Loucy (cell line): Measurements from ENCODE around the gene CACNA1D.

Experiments used
- H2AFZ ChIP-seq: fragments of 200-600 bp; sonication (generic); 2 replicates; pipeline ENCODE4 v1.6.0; 2016; ENCODE audit warnings: antibody characterized with exemption, mild to moderate bottlenecking, low read length, moderate library complexity
- H3F3A ChIP-seq: fragments of 200-600 bp; 2 replicates; pipeline ENCODE4 v1.6.0; 2016; ENCODE audit warnings: antibody characterized with exemption, low read depth, mild to moderate bottlenecking
- H3K27me3 ChIP-seq: fragments of 200-600 bp; sonication (generic); 2 replicates; pipeline ENCODE4 v1.6.1; 2014; ENCODE audit warnings: low read length, mild to moderate bottlenecking; ENCODE audit not compliant: insufficient read depth, poor library complexity, severe bottlenecking
- H3K36me3 ChIP-seq: fragments of 200-600 bp; sonication (generic); 2 replicates; pipeline ENCODE4 v1.6.1; 2016; ENCODE audit warnings: low read length; ENCODE audit not compliant: insufficient read depth
- H3K4me1 ChIP-seq: fragments of 200-600 bp; sonication (generic); 2 replicates; pipeline ENCODE4 v1.5.1; 2014; ENCODE audit warnings: low read length, mild to moderate bottlenecking; ENCODE audit not compliant: insufficient read depth, poor library complexity, severe bottlenecking
- H3K4me2 ChIP-seq: fragments of 200-600 bp; sonication (generic); 2 replicates; pipeline ENCODE4 v1.6.0; 2014; ENCODE audit warnings: antibody characterized with exemption, low read length, low read depth, mild to moderate bottlenecking; ENCODE audit not compliant: poor library complexity, severe bottlenecking
- H3K4me3 ChIP-seq: fragments of 200-600 bp; sonication (generic); 2 replicates; pipeline ENCODE4 v1.5.1; 2014; ENCODE audit warnings: low read length, mild to moderate bottlenecking, mixed read lengths; ENCODE audit not compliant: poor library complexity, severe bottlenecking
- H3K79me2 ChIP-seq: fragments of 200-600 bp; sonication (generic); 2 replicates; pipeline ENCODE4 v1.6.1; 2014; ENCODE audit warnings: low read length; ENCODE audit not compliant: insufficient read depth
- H3K9ac ChIP-seq: fragments of 200-600 bp; sonication (generic); 2 replicates; pipeline ENCODE4 v1.6.0; 2014; ENCODE audit warnings: mild to moderate bottlenecking, low read depth, low read length, moderate library complexity; ENCODE audit not compliant: poor library complexity, severe bottlenecking
- H3K9me2 ChIP-seq: fragments of 200-600 bp; sonication (generic); replicated peaks from 2 replicates; pipeline ENCODE4 v1.6.1; 2016; ENCODE audit warnings: low read depth, low read length, mixed read lengths
- H3K9me3 ChIP-seq: fragments of 200-600 bp; sonication (generic); 2 replicates; pipeline ENCODE4 v1.6.1; 2014; ENCODE audit warnings: mild to moderate bottlenecking, antibody characterized with exemption, low read length, low read depth; ENCODE audit not compliant: insufficient read depth
- H4K20me1 ChIP-seq: fragments of 200-600 bp; sonication (generic); 2 replicates; pipeline ENCODE4 v1.6.0; 2014; ENCODE audit warnings: antibody characterized with exemption, low read length, mild to moderate bottlenecking; ENCODE audit not compliant: insufficient read depth, poor library complexity, severe bottlenecking
- EZH2phosphoT487 ChIP-seq: fragments of 200-600 bp; IDR thresholded peaks from 2 replicates; pipeline ENCODE4 v1.6.1; 2018; ENCODE audit warnings: antibody characterized with exemption, mild to moderate bottlenecking, moderate library complexity, borderline replicate concordance
- TF ChIP-seq, protein P1 (sequence below): fragments of 200-600 bp; sonication (generic); conservative IDR thresholded peaks from 2 replicates; pipeline ENCODE4 v1.5.1; 2014; ENCODE audit warnings: mild to moderate bottlenecking, antibody characterized with exemption, low read length

Gene CACNA1D

DNA sequence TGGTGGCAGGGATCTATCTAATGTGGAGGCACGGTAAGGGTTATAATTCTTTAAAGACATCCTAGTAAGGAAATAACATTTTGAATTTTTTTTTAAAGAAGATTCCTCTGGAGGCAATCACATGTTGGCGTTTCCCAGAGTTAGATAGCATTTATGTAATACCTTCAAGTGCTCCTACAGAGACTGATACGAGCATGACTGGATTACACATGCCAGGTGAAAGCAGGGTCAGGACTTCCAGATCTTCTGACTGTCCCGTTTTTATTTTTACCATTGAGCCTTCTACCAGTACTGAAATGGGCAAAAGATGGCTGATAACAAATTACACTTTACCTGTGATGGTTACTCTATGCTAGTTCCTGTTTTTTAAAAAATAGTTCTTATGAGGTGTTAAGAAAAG is 365.8 kb downstream of the CACNA1D start:
- H2AFZ ChIP-seq, result no peak overlapping the region
- TF ChIP-seq EZH2phosphoT487, result no peak
- TF ChIP-seq, protein P1, sequence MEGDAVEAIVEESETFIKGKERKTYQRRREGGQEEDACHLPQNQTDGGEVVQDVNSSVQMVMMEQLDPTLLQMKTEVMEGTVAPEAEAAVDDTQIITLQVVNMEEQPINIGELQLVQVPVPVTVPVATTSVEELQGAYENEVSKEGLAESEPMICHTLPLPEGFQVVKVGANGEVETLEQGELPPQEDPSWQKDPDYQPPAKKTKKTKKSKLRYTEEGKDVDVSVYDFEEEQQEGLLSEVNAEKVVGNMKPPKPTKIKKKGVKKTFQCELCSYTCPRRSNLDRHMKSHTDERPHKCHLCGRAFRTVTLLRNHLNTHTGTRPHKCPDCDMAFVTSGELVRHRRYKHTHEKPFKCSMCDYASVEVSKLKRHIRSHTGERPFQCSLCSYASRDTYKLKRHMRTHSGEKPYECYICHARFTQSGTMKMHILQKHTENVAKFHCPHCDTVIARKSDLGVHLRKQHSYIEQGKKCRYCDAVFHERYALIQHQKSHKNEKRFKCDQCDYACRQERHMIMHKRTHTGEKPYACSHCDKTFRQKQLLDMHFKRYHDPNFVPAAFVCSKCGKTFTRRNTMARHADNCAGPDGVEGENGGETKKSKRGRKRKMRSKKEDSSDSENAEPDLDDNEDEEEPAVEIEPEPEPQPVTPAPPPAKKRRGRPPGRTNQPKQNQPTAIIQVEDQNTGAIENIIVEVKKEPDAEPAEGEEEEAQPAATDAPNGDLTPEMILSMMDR, result no peak

GRCh38 chr3:53862241-53862640 is 367.8 kb downstream of the CACNA1D start:
- Histone ChIP-seq H2AFZ (no peak overlapping the region), H3K9me3 (no peaks in the 10 kb centered on the region), H3K4me3 (no peak overlapping the region), H3K9ac (no peak overlapping the region), H3K36me3 (peaks cover 13% of the 10 kb centered on the region; the same call in 1 of the 2 replicates), H3K27me3 (no peaks in the 10 kb centered on the region), H3F3A (no peaks in the 10 kb centered on the region), H3K4me2 (no peak overlapping the region), H3K4me1 (peaks cover 3% of the 10 kb centered on the region), H3K9me2 (no peaks in the 10 kb centered on the region), H3K79me2 (no peaks in the 10 kb centered on the region), H4K20me1 (no peaks in the 10 kb centered on the region)
- TF ChIP-seq EZH2phosphoT487, result no peak
- TF ChIP-seq, protein P1, result no peak

More for the DNA sequence above, 365.8 kb downstream of the CACNA1D start:
- Histone ChIP-seq H4K20me1 (no peaks in the 10 kb centered on the region), H3K9me2 (no peaks in the 10 kb centered on the region), H3K27me3 (no peaks in the 10 kb centered on the region), H3K9me3 (no peaks in the 10 kb centered on the region), H3F3A (no peaks in the 10 kb centered on the region), H3K36me3 (peaks cover 13% of the 10 kb centered on the region; the same call in 1 of the 2 replicates), H3K4me2 (no peak overlapping the region), H3K4me3 (no peak overlapping the region), H3K9ac (no peak overlapping the region), H3K4me1 (peaks cover 3% of the 10 kb centered on the region), H3K79me2 (no peaks in the 10 kb centered on the region)

DNA sequence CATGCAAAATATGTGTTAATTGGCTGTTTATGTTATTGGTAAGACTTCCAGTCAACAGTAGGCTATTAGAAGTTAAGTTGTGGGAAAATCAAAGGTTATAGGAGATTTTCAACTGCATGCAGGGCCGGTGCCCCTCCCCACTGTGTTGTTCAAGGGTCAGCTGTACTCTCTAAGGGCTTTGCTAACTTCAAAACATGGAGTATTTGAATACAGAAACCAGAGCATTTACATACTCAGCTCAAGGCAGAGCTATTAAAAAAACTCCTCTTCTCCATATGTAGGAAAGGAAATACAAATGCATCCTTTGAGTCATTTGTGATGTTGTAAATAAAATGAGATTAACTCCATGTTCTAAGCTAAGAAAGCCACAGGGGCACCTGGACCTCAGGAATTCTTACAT is 368.7 kb downstream of the CACNA1D start:
- Histone ChIP-seq H3K9ac (no peak overlapping the region), H3K79me2 (no peaks in the 10 kb centered on the region), H3K27me3 (no peaks in the 10 kb centered on the region), H4K20me1 (no peaks in the 10 kb centered on the region), H3K4me2 (no peak overlapping the region), H3K4me1 (peaks cover 3% of the 10 kb centered on the region), H3K9me3 (no peaks in the 10 kb centered on the region), H3K4me3 (no peak overlapping the region), H3F3A (no peaks in the 10 kb centered on the region), H2AFZ (no peak overlapping the region), H3K36me3 (peaks cover 18% of the 10 kb centered on the region; the same call in 1 of the 2 replicates), H3K9me2 (no peaks in the 10 kb centered on the region)
- TF ChIP-seq, protein P1, result no peak
- TF ChIP-seq EZH2phosphoT487, result no peak
